ENCODE data around the gene KLK4.

KLK4 gene

DNA sequence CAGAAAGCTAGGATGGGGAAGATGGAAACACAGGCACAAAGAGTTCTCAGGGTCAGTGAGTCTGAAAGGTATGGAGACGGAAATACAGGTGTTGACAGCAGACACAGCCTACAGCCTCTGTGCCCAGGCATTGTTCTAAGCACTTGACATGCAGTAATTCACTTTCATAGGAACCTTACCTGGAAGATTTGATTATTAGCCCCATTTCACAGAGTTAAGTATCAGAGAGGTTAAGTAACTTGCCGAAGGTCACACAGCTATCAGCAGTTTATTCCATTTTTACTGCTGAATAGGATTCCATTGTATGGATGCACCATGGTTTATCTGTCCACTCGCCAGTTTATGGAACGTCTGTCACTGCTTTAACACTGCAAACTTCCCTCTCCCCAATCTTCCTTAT, 13.2 kb downstream of the KLK4 start:
- TF ChIP-seq, protein P1, sequence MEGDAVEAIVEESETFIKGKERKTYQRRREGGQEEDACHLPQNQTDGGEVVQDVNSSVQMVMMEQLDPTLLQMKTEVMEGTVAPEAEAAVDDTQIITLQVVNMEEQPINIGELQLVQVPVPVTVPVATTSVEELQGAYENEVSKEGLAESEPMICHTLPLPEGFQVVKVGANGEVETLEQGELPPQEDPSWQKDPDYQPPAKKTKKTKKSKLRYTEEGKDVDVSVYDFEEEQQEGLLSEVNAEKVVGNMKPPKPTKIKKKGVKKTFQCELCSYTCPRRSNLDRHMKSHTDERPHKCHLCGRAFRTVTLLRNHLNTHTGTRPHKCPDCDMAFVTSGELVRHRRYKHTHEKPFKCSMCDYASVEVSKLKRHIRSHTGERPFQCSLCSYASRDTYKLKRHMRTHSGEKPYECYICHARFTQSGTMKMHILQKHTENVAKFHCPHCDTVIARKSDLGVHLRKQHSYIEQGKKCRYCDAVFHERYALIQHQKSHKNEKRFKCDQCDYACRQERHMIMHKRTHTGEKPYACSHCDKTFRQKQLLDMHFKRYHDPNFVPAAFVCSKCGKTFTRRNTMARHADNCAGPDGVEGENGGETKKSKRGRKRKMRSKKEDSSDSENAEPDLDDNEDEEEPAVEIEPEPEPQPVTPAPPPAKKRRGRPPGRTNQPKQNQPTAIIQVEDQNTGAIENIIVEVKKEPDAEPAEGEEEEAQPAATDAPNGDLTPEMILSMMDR (IDR thresholded peaks at IDR 0.05): no peak

DNA sequence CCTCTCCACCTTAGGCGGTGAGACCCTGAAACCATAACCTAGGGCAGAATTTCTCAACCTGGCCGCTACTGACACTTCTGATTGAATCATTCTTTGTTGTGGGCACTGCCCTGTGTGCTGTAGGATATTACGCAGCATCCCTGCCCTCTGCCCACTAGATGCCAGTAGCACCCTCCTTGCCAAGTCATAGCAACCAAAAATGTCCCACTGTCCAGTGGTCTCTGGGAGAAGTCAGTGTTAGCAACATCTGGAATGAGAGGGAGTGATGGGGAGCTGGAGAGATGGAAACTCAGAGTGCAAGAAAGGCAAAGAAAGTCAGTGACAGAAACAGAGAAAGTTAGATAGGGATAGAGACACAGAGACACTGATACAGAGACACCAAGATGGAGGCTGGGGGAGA, 13.6 kb downstream of the KLK4 start:
- TF ChIP-seq, protein P1 (IDR thresholded peaks at IDR 0.05): no peak

DNA sequence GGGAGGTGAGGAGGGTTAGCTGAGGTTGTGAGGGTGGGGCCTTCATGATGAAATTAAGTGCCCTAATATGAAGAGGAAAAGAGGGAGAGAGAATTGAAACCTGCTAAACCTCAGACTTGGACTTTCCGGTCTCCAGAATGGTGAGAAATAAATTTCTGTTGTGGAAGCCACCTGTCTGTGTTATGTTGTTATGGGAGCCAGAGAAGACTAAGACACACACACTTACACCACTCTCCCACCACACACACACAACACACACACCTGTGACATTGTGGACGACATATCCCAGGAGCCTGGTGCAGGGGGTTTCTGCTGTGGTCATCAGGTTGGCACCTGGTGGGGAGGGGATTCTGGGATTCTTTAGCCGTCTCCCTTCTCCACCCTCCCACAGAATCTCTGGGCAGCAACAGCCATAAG, 14.0 kb downstream of the KLK4 start:
- TF ChIP-seq, protein P1 (IDR thresholded peaks at IDR 0.05): no peak

DNA sequence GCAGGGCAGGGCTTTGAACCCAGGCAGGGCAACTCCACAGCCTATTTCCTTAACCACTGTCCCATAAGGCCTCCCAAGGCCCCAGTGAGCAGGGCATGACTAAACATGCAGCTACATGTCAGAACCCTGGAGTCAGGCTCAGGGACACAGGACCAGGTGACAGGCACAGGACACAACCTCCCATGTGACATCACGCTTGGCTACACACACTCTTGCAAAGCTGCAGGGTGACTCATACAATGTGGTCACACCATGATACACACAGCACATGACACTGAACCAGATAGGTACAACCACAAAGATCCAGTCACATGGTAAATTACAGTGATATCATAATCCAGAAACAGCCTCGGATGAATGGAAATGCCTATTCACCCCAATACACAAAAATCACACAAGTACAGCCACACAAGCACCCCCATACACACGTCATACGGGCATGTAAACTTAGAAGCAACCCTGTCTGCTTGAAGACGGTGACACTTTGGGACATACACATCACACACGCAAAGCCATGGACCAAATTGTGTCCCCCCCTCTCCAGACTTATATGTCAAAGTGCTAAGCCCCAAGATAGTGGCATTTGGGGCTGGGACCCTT, 14.5 kb downstream of the KLK4 start:
- TF ChIP-seq, protein P1 (IDR thresholded peaks at IDR 0.05): no peak

DNA sequence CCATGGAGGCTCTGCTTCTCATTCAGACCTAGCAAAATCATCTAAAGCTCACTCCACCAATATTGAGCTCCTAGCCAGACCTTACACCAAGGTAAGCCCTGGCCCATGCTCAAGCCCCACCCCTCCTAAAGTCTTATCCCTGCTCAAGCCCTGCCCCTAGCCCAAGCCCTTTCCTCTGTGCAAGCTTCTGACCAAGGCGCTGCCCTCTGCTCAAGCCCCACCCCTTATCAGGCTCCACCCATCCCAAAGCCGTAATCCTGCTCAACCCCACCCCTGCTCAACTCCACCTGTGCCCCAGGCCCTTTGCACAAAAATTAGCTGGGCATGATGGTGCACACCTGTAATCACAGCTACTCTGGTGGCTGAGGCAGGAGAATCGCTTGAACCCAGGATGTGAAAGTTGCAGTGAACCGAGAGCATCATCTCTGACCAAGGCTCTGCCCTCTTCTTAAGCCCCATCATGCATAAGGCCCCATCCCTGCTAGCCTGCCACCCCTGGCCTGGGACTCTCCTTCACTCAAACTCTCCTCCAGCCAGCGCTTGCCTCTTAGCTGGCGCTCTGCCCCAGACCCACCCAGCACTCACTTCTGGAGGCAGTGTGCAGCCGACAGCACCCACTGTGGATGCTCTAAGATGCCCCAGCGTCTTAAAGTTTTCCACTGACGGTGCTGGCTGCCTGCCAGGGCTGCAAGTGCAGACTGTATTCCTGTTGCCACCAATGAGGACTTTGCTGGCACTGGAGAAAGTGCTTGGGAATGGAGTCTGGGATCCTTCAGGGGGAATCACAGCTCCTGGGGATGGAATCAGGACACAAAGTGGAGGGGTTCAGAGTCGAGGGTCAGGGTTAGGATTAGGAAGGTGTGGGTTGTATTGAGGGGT, 16.5 kb downstream of the KLK4 start:
- TF ChIP-seq, protein P1 (IDR thresholded peaks at IDR 0.05): no peak

DNA sequence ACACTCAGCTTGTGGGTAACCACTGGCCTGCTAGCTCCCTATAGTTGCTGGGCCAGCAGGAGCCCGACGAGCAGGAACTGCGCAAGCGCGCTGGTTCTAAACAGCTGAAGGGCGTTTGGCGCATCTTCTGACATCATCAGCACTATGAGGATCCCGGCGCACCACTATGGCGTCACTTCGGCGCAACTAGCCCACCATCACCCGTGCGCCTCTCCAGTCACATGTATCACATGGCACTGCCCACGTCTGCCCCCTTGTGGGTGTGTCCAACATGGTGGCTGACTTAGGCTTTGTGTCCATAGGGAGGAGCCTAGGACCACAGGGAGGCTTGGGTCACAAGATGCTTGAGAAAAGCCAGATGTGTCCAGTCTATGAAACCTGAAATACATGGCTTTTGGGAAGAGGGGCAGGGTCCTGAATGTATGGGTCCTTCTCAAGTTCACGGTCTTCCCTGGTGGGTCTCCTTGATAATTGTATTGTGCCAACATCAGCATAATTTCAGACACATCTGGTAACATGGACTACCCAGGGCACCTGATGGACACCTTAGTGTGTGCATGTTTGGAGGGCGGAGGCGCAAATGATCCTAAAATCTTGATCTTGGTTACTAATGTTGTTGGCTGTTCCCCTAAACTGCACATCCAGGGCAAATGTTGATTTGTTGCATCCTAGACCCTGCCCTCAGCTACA, 18.0 kb downstream of the KLK4 start:
- TF ChIP-seq, protein P1 (IDR thresholded peaks at IDR 0.05): no peak

DNA sequence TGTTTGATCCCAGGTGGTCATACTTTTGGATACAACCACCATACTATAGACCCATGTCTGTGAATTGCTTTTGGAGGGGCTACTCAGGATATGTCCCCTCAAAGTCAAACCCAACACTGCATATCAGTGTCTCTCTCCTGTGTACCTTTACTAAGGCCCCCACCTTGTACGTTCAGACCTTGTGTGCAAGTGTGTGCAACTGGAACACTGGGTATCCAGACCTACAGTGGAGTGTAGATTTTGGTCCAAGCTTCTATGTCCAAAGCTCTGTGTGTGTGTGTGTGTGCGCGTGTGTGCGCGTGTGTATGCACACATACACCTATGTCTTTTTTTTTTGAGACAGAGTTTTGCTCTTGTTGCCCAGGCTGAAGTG, 20.0 kb downstream of the KLK4 start:
- TF ChIP-seq, protein P1 (IDR thresholded peaks at IDR 0.05): no peak
